HEK293 (cell line): ENCODE results near the gene CUEDC1.

Experiments
- BCL11B ChIP-seq: fragments of 450-650 bp; formaldehyde crosslinking; IDR thresholded peaks from 2 replicates; pipeline ENCODE4 v1.5.1; 2016; ENCODE audit warnings: low read depth, missing biosample characterization, missing genetic modification characterization
- FEZF1 ChIP-seq: fragments of 450-650 bp; formaldehyde crosslinking; IDR thresholded peaks from 2 replicates; pipeline ENCODE4 v1.5.1; 2016; ENCODE audit warnings: missing biosample characterization, missing genetic modification characterization
- HOXC10 ChIP-seq: sonication (generic); formaldehyde crosslinking; IDR thresholded peaks from 2 replicates; pipeline ENCODE4 v1.8.1; 2023; ENCODE audit warnings: mild to moderate bottlenecking, missing genetic modification reagents
- KLF9 ChIP-seq: fragments of 450-650 bp; formaldehyde crosslinking; IDR thresholded peaks from 2 replicates; pipeline ENCODE4 v1.5.1; 2016; ENCODE audit warnings: missing biosample characterization, missing genetic modification characterization, low read depth
- TCF7L2 ChIP-seq: IDR thresholded peaks from 2 replicates; pipeline ENCODE4 v1.6.1; 2011; ENCODE audit warnings: low read depth, mild to moderate bottlenecking, inconsistent platforms, low read length, moderate library complexity, borderline replicate concordance
- YY2 ChIP-seq: fragments of 450-650 bp; formaldehyde crosslinking; IDR thresholded peaks from 2 replicates; pipeline ENCODE4 v1.5.1; 2016; ENCODE audit warnings: missing biosample characterization, missing genetic modification characterization
- ZBTB11 ChIP-seq: fragments of 450-650 bp; formaldehyde crosslinking; conservative IDR thresholded peaks from 2 replicates; pipeline ENCODE4 v1.5.1; 2016; ENCODE audit warnings: low read depth, missing biosample characterization, missing genetic modification characterization
- ZBTB21 ChIP-seq: fragments of 450-650 bp; formaldehyde crosslinking; IDR thresholded peaks from 2 replicates; pipeline ENCODE4 v1.5.1; 2017; ENCODE audit warnings: missing biosample characterization, missing genetic modification characterization
- ZBTB48 ChIP-seq: fragments of 450-650 bp; formaldehyde crosslinking; IDR thresholded peaks from 2 replicates; pipeline ENCODE4 v1.5.1; 2016; ENCODE audit warnings: missing biosample characterization, missing genetic modification characterization
- ZNF138 ChIP-seq: fragments of 450-650 bp; formaldehyde crosslinking; IDR thresholded peaks from 2 replicates; pipeline ENCODE4 v1.5.1; 2016; ENCODE audit warnings: missing biosample characterization, missing genetic modification characterization, borderline replicate concordance
- ZNF146 ChIP-seq: fragments of 450-650 bp; formaldehyde crosslinking; IDR thresholded peaks from 2 replicates; pipeline ENCODE4 v1.5.1; 2016; ENCODE audit warnings: missing biosample characterization, missing genetic modification characterization
- ZNF16 ChIP-seq: fragments of 450-650 bp; formaldehyde crosslinking; IDR thresholded peaks from 2 replicates; pipeline ENCODE4 v1.5.1; 2016; ENCODE audit warnings: low read depth, missing biosample characterization, missing genetic modification characterization
- ZNF18 ChIP-seq: fragments of 450-650 bp; formaldehyde crosslinking; IDR thresholded peaks from 2 replicates; pipeline ENCODE4 v1.5.1; 2016; ENCODE audit warnings: missing biosample characterization, missing genetic modification characterization
- ZNF239 ChIP-seq: fragments of 450-650 bp; formaldehyde crosslinking; IDR thresholded peaks from 2 replicates; pipeline ENCODE4 v1.5.1; 2016; ENCODE audit warnings: missing biosample characterization, missing genetic modification characterization
- ZNF324 ChIP-seq: fragments of 450-650 bp; formaldehyde crosslinking; IDR thresholded peaks from 2 replicates; pipeline ENCODE4 v1.5.1; 2016; ENCODE audit warnings: missing biosample characterization, missing genetic modification characterization
- ZNF433 ChIP-seq: fragments of 450-650 bp; formaldehyde crosslinking; IDR thresholded peaks from 2 replicates; pipeline ENCODE4 v1.5.1; 2016; ENCODE audit warnings: missing biosample characterization, missing genetic modification characterization, low read depth
- ZNF544 ChIP-seq: fragments of 450-650 bp; formaldehyde crosslinking; IDR thresholded peaks from 2 replicates; pipeline ENCODE4 v1.5.0; 2017; ENCODE audit warnings: missing biosample characterization, missing genetic modification characterization
- ZNF571 ChIP-seq: fragments of 450-650 bp; formaldehyde crosslinking; IDR thresholded peaks from 2 replicates; pipeline ENCODE4 v1.5.0; 2017; ENCODE audit warnings: missing biosample characterization, missing genetic modification characterization
- ZNF624 ChIP-seq: fragments of 450-650 bp; formaldehyde crosslinking; IDR thresholded peaks from 2 replicates; pipeline ENCODE4 v1.5.1; 2017; ENCODE audit warnings: missing biosample characterization, missing genetic modification characterization
- ZSCAN30 ChIP-seq: fragments of 450-650 bp; IDR thresholded peaks from 2 replicates; pipeline ENCODE4 v1.5.1; 2018; ENCODE audit warnings: missing biosample characterization, mild to moderate bottlenecking, missing genetic modification characterization, moderate library complexity
- ZSCAN5A ChIP-seq: fragments of 450-650 bp; formaldehyde crosslinking; IDR thresholded peaks from 2 replicates; pipeline ENCODE4 v1.5.1; 2016; ENCODE audit warnings: missing biosample characterization, missing genetic modification characterization
- ZXDB ChIP-seq: fragments of 450-650 bp; formaldehyde crosslinking; IDR thresholded peaks from 2 replicates; pipeline ENCODE4 v1.5.1; 2016; ENCODE audit warnings: missing biosample characterization, missing genetic modification characterization
- TF ChIP-seq, protein P1 (sequence below): fragments of 450-650 bp; formaldehyde crosslinking; IDR thresholded peaks from 2 replicates; pipeline ENCODE4 v1.5.1; 2016; ENCODE audit warnings: missing biosample characterization, missing genetic modification characterization
- TF ChIP-seq, protein P2 (sequence below): sonication (generic); formaldehyde crosslinking; IDR thresholded peaks from 2 replicates; pipeline ENCODE4 v1.8.1; 2022; ENCODE audit warnings: mild to moderate bottlenecking, moderate library complexity, missing genetic modification reagents
- TF ChIP-seq, protein P3 (sequence below): fragments of 450-650 bp; formaldehyde crosslinking; IDR thresholded peaks from 2 replicates; pipeline ENCODE4 v1.5.1; 2016; ENCODE audit warnings: missing biosample characterization, missing genetic modification characterization
- TF ChIP-seq, protein P4 (sequence below): fragments of 450-650 bp; formaldehyde crosslinking; IDR thresholded peaks from 2 replicates; pipeline ENCODE4; 2016; ENCODE audit warnings: missing biosample characterization, missing genetic modification characterization

Gene CUEDC1

DNA sequence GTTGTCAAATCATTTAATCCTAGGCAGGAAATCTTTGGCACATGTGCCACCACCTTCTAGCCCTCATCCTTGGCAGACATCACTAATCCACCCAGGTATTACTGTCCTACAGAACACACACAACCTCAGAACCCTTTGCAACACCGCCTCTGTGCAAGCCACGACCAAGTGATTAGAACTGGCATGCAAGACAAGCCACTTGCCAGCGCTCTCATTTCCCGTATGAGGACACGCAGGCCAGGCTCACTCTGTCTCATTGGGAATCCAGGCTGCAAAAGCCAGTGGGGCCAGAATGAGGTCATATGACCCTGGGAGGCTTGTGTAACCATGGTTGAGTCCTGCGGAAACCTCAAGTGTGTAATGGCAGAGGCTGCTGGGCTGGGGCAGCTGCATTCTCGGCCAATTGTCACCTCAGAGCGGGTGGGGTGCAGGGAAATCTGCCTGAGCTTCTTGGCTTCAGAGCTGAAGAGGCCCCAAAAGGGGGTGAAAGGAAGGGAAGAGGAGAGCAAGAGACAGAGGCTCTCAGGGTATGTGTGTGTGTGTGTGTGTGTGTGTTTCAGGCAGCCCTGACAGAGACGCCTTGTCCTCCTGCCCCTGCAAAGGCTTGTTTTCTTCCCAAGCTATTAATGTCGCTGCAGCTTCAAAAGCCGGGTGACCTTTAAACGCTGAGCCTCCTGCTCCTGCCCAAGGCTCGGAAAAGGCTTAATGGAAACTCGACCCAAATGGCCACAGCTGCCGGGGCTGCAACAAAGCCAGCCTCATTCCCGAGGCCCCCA lies 62.2 kb downstream of the CUEDC1 start (continued):
- TF ChIP-seq HOXC10 (CRISPR knock-in tag) (no peak), ZNF324 (tag by site-specific recombination) (no peak), ZNF146 (tag by site-specific recombination) (no peak), ZSCAN30 (no peak), ZNF571 (tag by site-specific recombination) (no peak), BCL11B (tag by site-specific recombination) (no peak), ZNF239 (tag by site-specific recombination) (no peak), ZXDB (tag by site-specific recombination) (0 out of 2 replicates have a peak, but pooled peaks have one; percentile 1), KLF9 (tag by site-specific recombination) (0 out of 2 replicates have a peak, but pooled peaks have one; percentile 0), ZNF624 (tag by site-specific recombination) (no peak), ZNF138 (tag by site-specific recombination) (no peak), ZNF18 (tag by site-specific recombination) (no peak), TCF7L2 (no peak), YY2 (tag by site-specific recombination) (no peak), ZBTB48 (tag by site-specific recombination) (no peak), ZBTB11 (no peak), ZNF433 (tag by site-specific recombination) (no peak), ZBTB21 (tag by site-specific recombination) (0 out of 2 replicates have a peak, but pooled peaks have one; percentile 9), ZNF16 (tag by site-specific recombination) (no peak), ZNF544 (tag by site-specific recombination) (no peak), FEZF1 (tag by site-specific recombination) (peak; percentile 78), ZSCAN5A (tag by site-specific recombination) (no peak)
- TF ChIP-seq, protein P1, sequence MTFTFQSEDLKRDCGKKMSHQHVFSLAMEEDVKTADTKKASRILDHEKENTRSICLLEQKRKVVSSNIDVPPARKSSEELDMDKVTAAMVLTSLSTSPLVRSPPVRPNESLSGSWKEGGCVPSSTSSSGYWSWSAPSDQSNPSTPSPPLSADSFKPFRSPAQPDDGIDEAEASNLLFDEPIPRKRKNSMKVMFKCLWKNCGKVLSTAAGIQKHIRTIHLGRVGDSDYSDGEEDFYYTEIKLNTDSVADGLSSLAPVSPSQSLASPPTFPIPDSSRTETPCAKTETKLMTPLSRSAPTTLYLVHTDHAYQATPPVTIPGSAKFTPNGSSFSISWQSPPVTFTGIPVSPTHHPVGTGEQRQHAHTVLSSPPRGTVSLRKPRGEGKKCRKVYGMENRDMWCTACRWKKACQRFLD (tag by site-specific recombination) = no peak
- TF ChIP-seq, protein P2, sequence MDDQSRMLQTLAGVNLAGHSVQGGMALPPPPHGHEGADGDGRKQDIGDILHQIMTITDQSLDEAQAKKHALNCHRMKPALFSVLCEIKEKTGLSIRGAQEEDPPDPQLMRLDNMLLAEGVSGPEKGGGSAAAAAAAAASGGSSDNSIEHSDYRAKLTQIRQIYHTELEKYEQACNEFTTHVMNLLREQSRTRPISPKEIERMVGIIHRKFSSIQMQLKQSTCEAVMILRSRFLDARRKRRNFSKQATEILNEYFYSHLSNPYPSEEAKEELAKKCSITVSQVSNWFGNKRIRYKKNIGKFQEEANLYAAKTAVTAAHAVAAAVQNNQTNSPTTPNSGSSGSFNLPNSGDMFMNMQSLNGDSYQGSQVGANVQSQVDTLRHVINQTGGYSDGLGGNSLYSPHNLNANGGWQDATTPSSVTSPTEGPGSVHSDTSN (CRISPR knock-in tag) = no peak
- TF ChIP-seq, protein P3, sequence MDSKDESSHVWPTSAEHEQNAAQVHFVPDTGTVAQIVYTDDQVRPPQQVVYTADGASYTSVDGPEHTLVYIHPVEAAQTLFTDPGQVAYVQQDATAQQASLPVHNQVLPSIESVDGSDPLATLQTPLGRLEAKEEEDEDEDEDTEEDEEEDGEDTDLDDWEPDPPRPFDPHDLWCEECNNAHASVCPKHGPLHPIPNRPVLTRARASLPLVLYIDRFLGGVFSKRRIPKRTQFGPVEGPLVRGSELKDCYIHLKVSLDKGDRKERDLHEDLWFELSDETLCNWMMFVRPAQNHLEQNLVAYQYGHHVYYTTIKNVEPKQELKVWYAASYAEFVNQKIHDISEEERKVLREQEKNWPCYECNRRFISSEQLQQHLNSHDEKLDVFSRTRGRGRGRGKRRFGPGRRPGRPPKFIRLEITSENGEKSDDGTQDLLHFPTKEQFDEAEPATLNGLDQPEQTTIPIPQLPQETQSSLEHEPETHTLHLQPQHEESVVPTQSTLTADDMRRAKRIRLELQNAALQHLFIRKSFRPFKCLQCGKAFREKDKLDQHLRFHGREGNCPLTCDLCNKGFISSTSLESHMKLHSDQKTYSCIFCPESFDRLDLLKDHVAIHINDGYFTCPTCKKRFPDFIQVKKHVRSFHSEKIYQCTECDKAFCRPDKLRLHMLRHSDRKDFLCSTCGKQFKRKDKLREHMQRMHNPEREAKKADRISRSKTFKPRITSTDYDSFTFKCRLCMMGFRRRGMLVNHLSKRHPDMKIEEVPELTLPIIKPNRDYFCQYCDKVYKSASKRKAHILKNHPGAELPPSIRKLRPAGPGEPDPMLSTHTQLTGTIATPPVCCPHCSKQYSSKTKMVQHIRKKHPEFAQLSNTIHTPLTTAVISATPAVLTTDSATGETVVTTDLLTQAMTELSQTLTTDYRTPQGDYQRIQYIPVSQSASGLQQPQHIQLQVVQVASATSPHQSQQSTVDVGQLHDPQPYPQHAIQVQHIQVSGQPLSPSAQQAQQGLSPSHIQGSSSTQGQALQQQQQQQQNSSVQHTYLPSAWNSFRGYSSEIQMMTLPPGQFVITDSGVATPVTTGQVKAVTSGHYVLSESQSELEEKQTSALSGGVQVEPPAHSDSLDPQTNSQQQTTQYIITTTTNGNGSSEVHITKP (tag by site-specific recombination) = peak; percentile 47; the same call in 1 of the 2 replicates
- TF ChIP-seq, protein P4, sequence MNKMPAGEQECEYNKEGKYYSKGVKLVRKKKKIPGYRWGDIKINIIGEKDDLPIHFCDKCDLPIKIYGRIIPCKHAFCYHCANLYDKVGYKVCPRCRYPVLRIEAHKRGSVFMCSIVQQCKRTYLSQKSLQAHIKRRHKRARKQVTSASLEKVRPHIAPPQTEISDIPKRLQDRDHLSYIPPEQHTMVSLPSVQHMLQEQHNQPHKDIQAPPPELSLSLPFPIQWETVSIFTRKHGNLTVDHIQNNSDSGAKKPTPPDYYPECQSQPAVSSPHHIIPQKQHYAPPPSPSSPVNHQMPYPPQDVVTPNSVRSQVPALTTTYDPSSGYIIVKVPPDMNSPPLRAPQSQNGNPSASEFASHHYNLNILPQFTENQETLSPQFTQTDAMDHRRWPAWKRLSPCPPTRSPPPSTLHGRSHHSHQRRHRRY (tag by site-specific recombination) = no peak
